GM21390 (cell line): ENCODE results near the gene TMED10.
"Not testable (repeated sequence)": the region's sequence is repeated elsewhere in the genome, so short reads cannot be mapped to it uniquely, and the experiment has no call there.

ENCODE experiments used
- ATAC-seq: cut with Tn5 transposase; IDR thresholded peaks from one replicate; pipeline ENCODE4 v1.9.1; 2021; ENCODE audit not compliant: unreplicated experiment

TMED10 gene

GRCh38 chr14:75191100-75191499 is 14.7 kb upstream of the TMED10 start:
- no peak for ATAC-seq

- no peak for ATAC-seq
Measured at GRCh38 chr14:75190023-75190422, 13.6 kb upstream of the TMED10 start.

GRCh38 chr14:75188520-75189268 is 12.3 kb upstream of the TMED10 start:
- no peak for ATAC-seq

- ATAC-seq, result no peak
Measured at GRCh38 chr14:75188086-75188485, 11.7 kb upstream of the TMED10 start.

- ATAC-seq, result no peak
Measured at GRCh38 chr14:75186953-75187352, 10.5 kb upstream of the TMED10 start.

GRCh38 chr14:75185251-75186040 is 9.0 kb upstream of the TMED10 start:
- no peak for ATAC-seq

- ATAC-seq, result peak; percentile 57
Measured at GRCh38 chr14:75184492-75184891, 8.1 kb upstream of the TMED10 start.

- no peak for ATAC-seq
Measured at GRCh38 chr14:75184039-75184438, 7.6 kb upstream of the TMED10 start.

GRCh38 chr14:75183225-75183624 is 6.8 kb upstream of the TMED10 start:
- ATAC-seq, result no peak

- no peak for ATAC-seq
Measured at GRCh38 chr14:75182821-75183220, 6.4 kb upstream of the TMED10 start.

- not testable (repeated sequence) for ATAC-seq
Measured at GRCh38 chr14:75182163-75182562, 5.8 kb upstream of the TMED10 start.

GRCh38 chr14:75181293-75182062 is 5.1 kb upstream of the TMED10 start:
- no peak for ATAC-seq

GRCh38 chr14:75175677-75176141 is 703 bp downstream of the TMED10 start:
- no peak for ATAC-seq

GRCh38 chr14:75174066-75174465 is 2.3 kb downstream of the TMED10 start:
- ATAC-seq, result no peak

GRCh38 chr14:75170772-75171171 is 5.6 kb downstream of the TMED10 start:
- ATAC-seq, result no peak

GRCh38 chr14:75168586-75169335 is 7.7 kb downstream of the TMED10 start:
- ATAC-seq, result no peak

- ATAC-seq, result no peak
Measured at GRCh38 chr14:75167325-75167724, 9.1 kb downstream of the TMED10 start.

- ATAC-seq, result no peak
Measured at GRCh38 chr14:75165586-75166391, 10.6 kb downstream of the TMED10 start.

- no peak for ATAC-seq
Measured at GRCh38 chr14:75164809-75165208, 11.6 kb downstream of the TMED10 start.

GRCh38 chr14:75163677-75164076 is 12.7 kb downstream of the TMED10 start:
- no peak for ATAC-seq
